Upper lobe of left lung (tissue), 4 donors: ENCODE results near the gene AGXT.

Source experiments
- POLR2A ChIP-seq, 4 donors: fragments of 450-650 bp; IDR thresholded peaks; one replicate each; pipeline ENCODE4 v1.5.1; 2016 to 2017; ENCODE audit warnings: antibody characterized with exemption in 4 of 4, mild to moderate bottlenecking in 2 of 4
- TF ChIP-seq, protein P1 (sequence below), 6 experiments: fragments of 450-650 bp in 4 of 6; fragments of 200-600 bp in 2 of 6; sonication (generic) in 2 of 6; IDR thresholded peaks; one replicate each; pipeline ENCODE4 v1.5.1; 2016 to 2019; ENCODE audit warnings: antibody characterized with exemption in 6 of 6

DNA sequence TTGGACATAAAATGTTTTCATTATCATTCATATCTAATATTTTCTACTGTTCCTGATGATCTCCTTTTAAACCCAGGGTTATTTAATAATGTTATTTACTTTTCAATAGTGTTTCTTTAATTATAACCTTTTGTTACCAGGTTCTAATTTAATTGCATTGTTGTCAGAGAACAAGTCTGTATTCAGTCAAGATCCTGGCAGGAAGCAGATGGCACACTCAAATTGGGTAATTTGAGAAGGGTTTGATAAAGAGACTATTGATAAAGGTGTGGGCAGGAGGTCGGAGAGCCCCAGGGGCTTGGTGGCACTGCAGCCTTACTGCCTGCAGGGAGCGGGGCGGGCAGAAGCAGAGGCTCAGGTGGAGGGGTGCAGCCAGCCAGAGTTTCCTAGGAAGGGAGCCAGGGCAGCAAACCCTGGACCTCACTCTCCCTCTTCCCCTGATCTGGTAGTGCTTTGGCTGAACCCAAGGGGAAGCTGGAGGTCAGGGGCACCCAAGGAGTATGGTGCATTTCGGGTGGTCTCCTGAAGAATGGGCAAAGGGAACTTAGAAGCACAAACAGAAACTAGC, 46.3 kb upstream of the AGXT start:
- TF ChIP-seq, protein P1, sequence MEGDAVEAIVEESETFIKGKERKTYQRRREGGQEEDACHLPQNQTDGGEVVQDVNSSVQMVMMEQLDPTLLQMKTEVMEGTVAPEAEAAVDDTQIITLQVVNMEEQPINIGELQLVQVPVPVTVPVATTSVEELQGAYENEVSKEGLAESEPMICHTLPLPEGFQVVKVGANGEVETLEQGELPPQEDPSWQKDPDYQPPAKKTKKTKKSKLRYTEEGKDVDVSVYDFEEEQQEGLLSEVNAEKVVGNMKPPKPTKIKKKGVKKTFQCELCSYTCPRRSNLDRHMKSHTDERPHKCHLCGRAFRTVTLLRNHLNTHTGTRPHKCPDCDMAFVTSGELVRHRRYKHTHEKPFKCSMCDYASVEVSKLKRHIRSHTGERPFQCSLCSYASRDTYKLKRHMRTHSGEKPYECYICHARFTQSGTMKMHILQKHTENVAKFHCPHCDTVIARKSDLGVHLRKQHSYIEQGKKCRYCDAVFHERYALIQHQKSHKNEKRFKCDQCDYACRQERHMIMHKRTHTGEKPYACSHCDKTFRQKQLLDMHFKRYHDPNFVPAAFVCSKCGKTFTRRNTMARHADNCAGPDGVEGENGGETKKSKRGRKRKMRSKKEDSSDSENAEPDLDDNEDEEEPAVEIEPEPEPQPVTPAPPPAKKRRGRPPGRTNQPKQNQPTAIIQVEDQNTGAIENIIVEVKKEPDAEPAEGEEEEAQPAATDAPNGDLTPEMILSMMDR (IDR thresholded peaks at IDR 0.05): no peak
- no peak for TF ChIP-seq POLR2A (IDR thresholded peaks at IDR 0.05)
